ENCODE data around the gene GSTT2B. TPM values are rescaled to one million over a fixed set of nuclear protein-coding genes. Genes with fewer than 3 reads are reported as not detected.

Gene GSTT2B
- total RNA-seq, 1 experiment from 2014 or later: 0.91 TPM

Other genes with a start within 250 kb of the GSTT2B start
- 2.1 and 3.1 TPM in 2 replicates for gene ZNF70, start 210.1 kb downstream of the GSTT2B start, total RNA-seq (2014; rRNA removed; shearing (Covaris generic))
- not detected in 2 replicates for gene VPREB3, start 206.8 kb downstream of the GSTT2B start, total RNA-seq (2014; rRNA removed; shearing (Covaris generic))
- gene C22orf15, start 198.2 kb downstream of the GSTT2B start, total RNA-seq (2014; rRNA removed; shearing (Covaris generic)): not detected in 2 replicates
- 3.5 and 31.6 TPM in 2 replicates for gene CHCHD10, start 193.2 kb downstream of the GSTT2B start, total RNA-seq (2014; rRNA removed; shearing (Covaris generic))
- gene MMP11, start 188.3 kb downstream of the GSTT2B start, total RNA-seq (2014; rRNA removed; shearing (Covaris generic)): 0.34 and 4.2 TPM in 2 replicates
- gene SMARCB1, start 174.2 kb downstream of the GSTT2B start, total RNA-seq (2014; rRNA removed; shearing (Covaris generic)): 125 and 144 TPM in 2 replicates
- 0.24 and 0.57 TPM in 2 replicates for gene DERL3, start 122.2 kb downstream of the GSTT2B start, total RNA-seq (2014; rRNA removed; shearing (Covaris generic))
- gene SLC2A11, start 103.3 kb downstream of the GSTT2B start, total RNA-seq (2014; rRNA removed; shearing (Covaris generic)): 6.0 and 7.4 TPM in 2 replicates
- gene MIF, start 66.8 kb downstream of the GSTT2B start, total RNA-seq (2014; rRNA removed; shearing (Covaris generic)): 224 and 296 TPM in 2 replicates
- 0.11 and 1.1 TPM in 2 replicates for gene DDTL, start 5.7 kb upstream of the GSTT2B start, total RNA-seq (2014; rRNA removed; shearing (Covaris generic))
- gene DDT, start 13.2 kb upstream of the GSTT2B start, total RNA-seq (2014; rRNA removed; shearing (Covaris generic)): 113 and 133 TPM in 2 replicates
- gene GSTT2, start 18.9 kb upstream of the GSTT2B start, total RNA-seq (2014; rRNA removed; shearing (Covaris generic)): not detected in 2 replicates
- not detected in 2 replicates for gene GSTT4, start 44.3 kb upstream of the GSTT2B start, total RNA-seq (2014; rRNA removed; shearing (Covaris generic))
- gene CABIN1, start 50.1 kb upstream of the GSTT2B start, total RNA-seq (2014; rRNA removed; shearing (Covaris generic)): 21.2 and 28.2 TPM in 2 replicates
- gene SUSD2, start 220.3 kb upstream of the GSTT2B start, total RNA-seq (2014; rRNA removed; shearing (Covaris generic)): 0.29 TPM in 1 of 2 replicates, not detected in the other